WTC11 (cell line): ENCODE data around the gene SLC25A38.

Experiments
- CTCF ChIP-seq: fragments of 200-600 bp; IDR thresholded peaks from 2 replicates; pipeline ENCODE4 v1.8.0; 2022; ENCODE audit warnings: antibody characterized with exemption
- FOXJ3 ChIP-seq: sonication (generic); formaldehyde crosslinking; IDR thresholded peaks from 2 replicates; pipeline ENCODE4 v1.9.0; 2021; ENCODE audit warnings: missing genetic modification reagents, mild to moderate bottlenecking, borderline replicate concordance
- FOXP1 ChIP-seq: sonication (generic); formaldehyde crosslinking; IDR thresholded peaks from 2 replicates; pipeline ENCODE4 v1.8.0; 2022; ENCODE audit warnings: missing genetic modification reagents, mild to moderate bottlenecking, moderate library complexity, borderline replicate concordance
- NFYB ChIP-seq: sonication (generic); formaldehyde crosslinking; conservative IDR thresholded peaks from 2 replicates; pipeline ENCODE4 v1.8.0; 2022; ENCODE audit warnings: low read depth, missing genetic modification reagents
- NR2C2 ChIP-seq: sonication (generic); formaldehyde crosslinking; IDR thresholded peaks from 2 replicates; pipeline ENCODE4 v1.8.0; 2022; ENCODE audit warnings: mild to moderate bottlenecking, missing genetic modification reagents
- PRDM15 ChIP-seq: sonication (generic); formaldehyde crosslinking; IDR thresholded peaks from 2 replicates; pipeline ENCODE4 v1.8.0; 2022; ENCODE audit warnings: missing genetic modification reagents
- TEAD4 ChIP-seq: sonication (generic); formaldehyde crosslinking; IDR thresholded peaks from 2 replicates; pipeline ENCODE4 v1.8.0; 2022; ENCODE audit warnings: mild to moderate bottlenecking, missing genetic modification reagents
- TP53 ChIP-seq: sonication (generic); formaldehyde crosslinking; IDR thresholded peaks from 2 replicates; pipeline ENCODE4 v1.8.1; 2023; ENCODE audit warnings: mild to moderate bottlenecking, missing genetic modification reagents
- USF2 ChIP-seq: sonication (generic); formaldehyde crosslinking; IDR thresholded peaks from 2 replicates; pipeline ENCODE4 v1.8.1; 2023; ENCODE audit warnings: mild to moderate bottlenecking, missing genetic modification reagents, moderate library complexity
- ZBTB21 ChIP-seq: sonication (generic); formaldehyde crosslinking; IDR thresholded peaks from 2 replicates; pipeline ENCODE4 v1.8.1; 2023; ENCODE audit warnings: mild to moderate bottlenecking, missing genetic modification reagents, borderline replicate concordance
- ZNF121 ChIP-seq: sonication (generic); formaldehyde crosslinking; IDR thresholded peaks from 2 replicates; pipeline ENCODE4 v1.8.0; 2023; ENCODE audit warnings: missing genetic modification reagents
- ZNF232 ChIP-seq: sonication (generic); formaldehyde crosslinking; IDR thresholded peaks from 2 replicates; pipeline ENCODE4 v1.8.0; 2022; ENCODE audit warnings: mild to moderate bottlenecking, missing genetic modification reagents
- ZNF263 ChIP-seq: sonication (generic); formaldehyde crosslinking; IDR thresholded peaks from 2 replicates; pipeline ENCODE4 v1.8.1; 2022; ENCODE audit warnings: low read depth, mild to moderate bottlenecking, moderate library complexity, missing genetic modification reagents
- TF ChIP-seq, protein P1 (sequence below): sonication (generic); formaldehyde crosslinking; conservative IDR thresholded peaks from 2 replicates; pipeline ENCODE4 v1.8.1; 2022; ENCODE audit warnings: mild to moderate bottlenecking, missing genetic modification reagents

GRCh38 chr3:39405687-39406367 lies 22.7 kb downstream of the SLC25A38 start:
- TF ChIP-seq CTCF (no peak), ZBTB21 (CRISPR knock-in tag) (no peak), ZNF263 (CRISPR knock-in tag) (no peak), FOXP1 (no peak), NR2C2 (CRISPR knock-in tag) (no peak), NFYB (no peak), FOXJ3 (CRISPR knock-in tag) (no peak), ZNF121 (CRISPR knock-in tag) (no peak), USF2 (CRISPR knock-in tag) (no peak), PRDM15 (CRISPR knock-in tag) (no peak), ZNF232 (CRISPR knock-in tag) (no peak), TP53 (CRISPR knock-in tag) (no peak), TEAD4 (CRISPR knock-in tag) (no peak)
- TF ChIP-seq, protein P1, sequence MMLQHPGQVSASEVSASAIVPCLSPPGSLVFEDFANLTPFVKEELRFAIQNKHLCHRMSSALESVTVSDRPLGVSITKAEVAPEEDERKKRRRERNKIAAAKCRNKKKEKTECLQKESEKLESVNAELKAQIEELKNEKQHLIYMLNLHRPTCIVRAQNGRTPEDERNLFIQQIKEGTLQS = no peak
